ENCODE measurements around the gene VPS13A. TPM values are rescaled to one million over a fixed set of nuclear protein-coding genes. Genes with fewer than 3 reads are reported as not detected.

Gene VPS13A
- total and polyA plus RNA-seq, 9 of the 15 experiments (the other 6 are each of a cell fraction or from before 2014, with no cell fraction given): 5.6 to 29.9 (median 14.7) TPM

DNA sequence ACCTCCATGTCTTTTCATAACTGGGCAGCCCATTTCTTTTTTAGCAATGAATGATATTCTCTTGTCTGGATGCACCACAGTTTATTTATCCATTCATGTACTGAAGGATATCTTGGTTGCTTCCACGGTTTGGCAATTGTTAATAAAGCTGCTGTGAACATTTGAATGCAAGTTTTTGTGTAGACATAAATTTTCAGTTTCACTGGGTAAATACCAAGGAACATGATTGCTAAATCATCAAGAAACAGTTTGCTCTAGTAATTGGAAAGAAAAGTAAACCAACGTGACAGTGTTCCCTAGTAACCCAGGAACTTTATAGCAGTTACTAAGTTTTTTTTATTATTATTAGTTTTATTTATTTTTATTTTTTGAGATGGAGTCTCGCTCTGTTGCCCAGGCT, 100.4 kb downstream of the VPS13A start (continued):
- TF ChIP-seq, protein P1, sequence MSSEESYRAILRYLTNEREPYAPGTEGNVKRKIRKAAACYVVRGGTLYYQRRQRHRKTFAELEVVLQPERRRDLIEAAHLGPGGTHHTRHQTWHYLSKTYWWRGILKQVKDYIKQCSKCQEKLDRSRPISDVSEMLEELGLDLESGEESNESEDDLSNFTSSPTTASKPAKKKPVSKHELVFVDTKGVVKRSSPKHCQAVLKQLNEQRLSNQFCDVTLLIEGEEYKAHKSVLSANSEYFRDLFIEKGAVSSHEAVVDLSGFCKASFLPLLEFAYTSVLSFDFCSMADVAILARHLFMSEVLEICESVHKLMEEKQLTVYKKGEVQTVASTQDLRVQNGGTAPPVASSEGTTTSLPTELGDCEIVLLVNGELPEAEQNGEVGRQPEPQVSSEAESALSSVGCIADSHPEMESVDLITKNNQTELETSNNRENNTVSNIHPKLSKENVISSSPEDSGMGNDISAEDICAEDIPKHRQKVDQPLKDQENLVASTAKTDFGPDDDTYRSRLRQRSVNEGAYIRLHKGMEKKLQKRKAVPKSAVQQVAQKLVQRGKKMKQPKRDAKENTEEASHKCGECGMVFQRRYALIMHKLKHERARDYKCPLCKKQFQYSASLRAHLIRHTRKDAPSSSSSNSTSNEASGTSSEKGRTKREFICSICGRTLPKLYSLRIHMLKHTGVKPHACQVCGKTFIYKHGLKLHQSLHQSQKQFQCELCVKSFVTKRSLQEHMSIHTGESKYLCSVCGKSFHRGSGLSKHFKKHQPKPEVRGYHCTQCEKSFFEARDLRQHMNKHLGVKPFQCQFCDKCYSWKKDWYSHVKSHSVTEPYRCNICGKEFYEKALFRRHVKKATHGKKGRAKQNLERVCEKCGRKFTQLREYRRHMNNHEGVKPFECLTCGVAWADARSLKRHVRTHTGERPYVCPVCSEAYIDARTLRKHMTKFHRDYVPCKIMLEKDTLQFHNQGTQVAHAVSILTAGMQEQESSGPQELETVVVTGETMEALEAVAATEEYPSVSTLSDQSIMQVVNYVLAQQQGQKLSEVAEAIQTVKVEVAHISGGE (CRISPR knock-in tag; IDR thresholded peaks at IDR 0.05): no peak
- no peak for TF ChIP-seq PHB2 (IDR thresholded peaks at IDR 0.05; ENCODE audit: low read depth)
- TF ChIP-seq, protein P2, sequence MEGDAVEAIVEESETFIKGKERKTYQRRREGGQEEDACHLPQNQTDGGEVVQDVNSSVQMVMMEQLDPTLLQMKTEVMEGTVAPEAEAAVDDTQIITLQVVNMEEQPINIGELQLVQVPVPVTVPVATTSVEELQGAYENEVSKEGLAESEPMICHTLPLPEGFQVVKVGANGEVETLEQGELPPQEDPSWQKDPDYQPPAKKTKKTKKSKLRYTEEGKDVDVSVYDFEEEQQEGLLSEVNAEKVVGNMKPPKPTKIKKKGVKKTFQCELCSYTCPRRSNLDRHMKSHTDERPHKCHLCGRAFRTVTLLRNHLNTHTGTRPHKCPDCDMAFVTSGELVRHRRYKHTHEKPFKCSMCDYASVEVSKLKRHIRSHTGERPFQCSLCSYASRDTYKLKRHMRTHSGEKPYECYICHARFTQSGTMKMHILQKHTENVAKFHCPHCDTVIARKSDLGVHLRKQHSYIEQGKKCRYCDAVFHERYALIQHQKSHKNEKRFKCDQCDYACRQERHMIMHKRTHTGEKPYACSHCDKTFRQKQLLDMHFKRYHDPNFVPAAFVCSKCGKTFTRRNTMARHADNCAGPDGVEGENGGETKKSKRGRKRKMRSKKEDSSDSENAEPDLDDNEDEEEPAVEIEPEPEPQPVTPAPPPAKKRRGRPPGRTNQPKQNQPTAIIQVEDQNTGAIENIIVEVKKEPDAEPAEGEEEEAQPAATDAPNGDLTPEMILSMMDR (IDR thresholded peaks at IDR 0.05 in 2 of 3, conservative IDR thresholded peaks at IDR 0.05 in 1 of 3; ENCODE audit: insufficient read depth in 2 of 3, low read depth in 1 of 3, low read length in 3 of 3): no peak

DNA sequence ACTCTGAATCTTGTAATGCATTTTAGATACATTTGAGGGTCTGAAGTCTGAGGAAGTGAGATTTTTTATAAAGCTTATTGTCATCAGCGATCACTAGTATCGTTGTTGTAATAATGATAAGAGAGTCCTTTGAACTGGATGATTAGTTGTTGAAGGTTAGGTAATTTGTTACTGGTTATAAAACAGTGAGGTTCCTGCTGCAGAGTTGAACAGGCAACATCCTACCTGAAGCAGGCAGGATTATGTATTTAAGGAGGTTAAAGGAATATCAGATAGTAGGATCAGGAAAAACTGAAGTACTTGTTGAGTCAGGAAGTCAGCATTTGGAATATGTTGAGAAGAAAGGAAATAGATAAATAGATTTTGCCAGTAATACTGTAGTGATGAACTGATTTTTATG, 106.7 kb downstream of the VPS13A start:
- WGBS (ENCODE audit: insufficient coverage, low coverage, missing lambda C conversion rate): 100% methylated on average over 2 of the region's 2 CpGs
- Histone ChIP-seq H3K36me3 (ENCODE audit: control insufficient read depth, insufficient read depth, low read length) (peaks cover 6% of the 10 kb centered on the region), H3K9me3 (replicated peaks; ENCODE audit: control insufficient read depth, insufficient read depth, low read depth, low read length) (no peaks in the 10 kb centered on the region), H2AFZ (ENCODE audit: low read depth, low read length) (no peak overlapping the region), H4K20me1 (replicated peaks; ENCODE audit: control insufficient read depth, insufficient read depth, low read length) (no peaks in the 10 kb centered on the region), H3K4me2 (ENCODE audit: insufficient read depth, low read length) (no peak overlapping the region), H3K79me2 (ENCODE audit: control insufficient read depth, insufficient read depth, low read length) (no peaks in the 10 kb centered on the region), H3K4me3 (no peak overlapping the region), H3K4me1 (replicated peaks in 1 of 2; ENCODE audit: control insufficient read depth in 2 of 2, insufficient read depth in 2 of 2, low read length in 2 of 2) (no peaks in the 10 kb centered on the region), H3K27ac (ENCODE audit: extremely low read depth, low read depth, low read length) (no peak overlapping the region), H3K9ac (ENCODE audit: insufficient read depth in 1 of 2, low read depth in 2 of 2, low read length in 2 of 2) (no peak overlapping the region), H3K9me1 (ENCODE audit: control insufficient read depth, insufficient read depth, low read length) (no peaks in the 10 kb centered on the region), H3K27me3 (ENCODE audit: control insufficient read depth in 2 of 2, insufficient read depth in 2 of 2, low read length in 2 of 2) (no peaks in the 10 kb centered on the region)
- no peak for DNase-seq (ENCODE audit: extremely low read depth in 1 of 4, low spot score in 3 of 4)
- BruUV-seq (replicated peaks): no TSS peak
- FAIRE-seq: no peak
- intact Hi-C loops (cut with micrococcal nuclease): no loop called here
- CTCF ChIA-PET (ENCODE audit: low intra/inter-chr PET ratio): no interaction called here
- ATAC-seq: no peak
- POLR2A ChIA-PET: interaction anchor here (0.6 to 0.7 kb wide), 2 partner anchors 8 to 32 kb away, joined by 3 read pairs; no protein-coding TSS in a partner anchor
- in situ Hi-C loops (cut with MboI): no loop called here
- no peak for TF ChIP-seq KDM5B (IDR thresholded peaks at IDR 0.05; ENCODE audit: insufficient replicate concordance, low read depth, low read length)
- TF ChIP-seq HSF4 (CRISPR knock-in tag; IDR thresholded peaks at IDR 0.05; ENCODE audit: borderline replicate concordance): no peak
- no peak for TF ChIP-seq RFX5 (IDR thresholded peaks at IDR 0.05; ENCODE audit: low read depth, low read length)
- TF ChIP-seq SIRT6 (IDR thresholded peaks at IDR 0.05; ENCODE audit: low read depth, low read length): no peak
- no peak for TF ChIP-seq U2AF1 (optimal IDR thresholded peaks at IDR 0.05; ENCODE audit: low read depth, low read length)
- TF ChIP-seq, protein P3, sequence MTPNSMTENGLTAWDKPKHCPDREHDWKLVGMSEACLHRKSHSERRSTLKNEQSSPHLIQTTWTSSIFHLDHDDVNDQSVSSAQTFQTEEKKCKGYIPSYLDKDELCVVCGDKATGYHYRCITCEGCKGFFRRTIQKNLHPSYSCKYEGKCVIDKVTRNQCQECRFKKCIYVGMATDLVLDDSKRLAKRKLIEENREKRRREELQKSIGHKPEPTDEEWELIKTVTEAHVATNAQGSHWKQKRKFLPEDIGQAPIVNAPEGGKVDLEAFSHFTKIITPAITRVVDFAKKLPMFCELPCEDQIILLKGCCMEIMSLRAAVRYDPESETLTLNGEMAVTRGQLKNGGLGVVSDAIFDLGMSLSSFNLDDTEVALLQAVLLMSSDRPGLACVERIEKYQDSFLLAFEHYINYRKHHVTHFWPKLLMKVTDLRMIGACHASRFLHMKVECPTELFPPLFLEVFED (CRISPR knock-in tag; conservative IDR thresholded peaks at IDR 0.05): no peak
- no peak for TF ChIP-seq SAFB2 (IDR thresholded peaks at IDR 0.05; ENCODE audit: borderline replicate concordance, low read depth, low read length, severe bottlenecking)
- TF ChIP-seq SMARCE1 (IDR thresholded peaks at IDR 0.05): no peak
- no peak for TF ChIP-seq HMGN3 (IDR thresholded peaks at IDR 0.05; ENCODE audit: borderline replicate concordance, extremely low read depth, insufficient read length, low read depth, low read length)

Measured in K562 (cell line).